Peyer's patch (tissue), 4 donors: ENCODE results near the gene EPHA6. TPM values are rescaled to one million over a fixed set of nuclear protein-coding genes. Genes with fewer than 3 reads are reported as not detected.

Experiments used
- DNase-seq, 3 donors: peaks; one replicate each; pipeline ENCODE4 v3.0.0-alpha.2; 2017 to 2019
- H3K27ac ChIP-seq, 4 donors: fragments of 200-600 bp; sonication (generic); one replicate each; pipeline ENCODE4 v1.5.1; 2016 to 2019
- H3K27me3 ChIP-seq, 2 donors: fragments of 200-600 bp; sonication (generic); one replicate each; pipeline ENCODE4 v1.5.1; 2019
- H3K36me3 ChIP-seq, 3 donors: fragments of 200-600 bp; sonication (generic); one replicate each; pipeline ENCODE4 v1.5.1; 2016 to 2019
- H3K4me1 ChIP-seq, 4 donors: fragments of 200-600 bp; sonication (generic); one replicate each; pipeline ENCODE4 v1.5.1; 2016 to 2019
- H3K4me3 ChIP-seq, 4 donors: fragments of 200-600 bp; sonication (generic); 1 replicate in 3 of 4; 2 replicates in 1 of 4; pipeline ENCODE4 v1.5.1; 2016 to 2019; ENCODE audit warnings: mild to moderate bottlenecking in 1 of 4
- H3K9me3 ChIP-seq, 4 donors: fragments of 200-600 bp; sonication (generic); one replicate each; pipeline ENCODE4 v1.5.1; 2016 to 2019; ENCODE audit warnings: mild to moderate bottlenecking in 1 of 4
- CTCF ChIP-seq, 6 experiments: fragments of 450-650 bp in 4 of 6; fragments of 200-600 bp in 2 of 6; sonication (generic) in 1 of 6; IDR thresholded peaks; one replicate each; pipeline ENCODE4 v1.5.1; 2017 to 2019; ENCODE audit warnings: antibody characterized with exemption in 6 of 6, mild to moderate bottlenecking in 3 of 6, moderate library complexity in 1 of 6
- POLR2A ChIP-seq, 2 donors: fragments of 450-650 bp; IDR thresholded peaks; one replicate each; pipeline ENCODE4 v1.5.1; 2017; ENCODE audit warnings: antibody characterized with exemption in 2 of 2, mild to moderate bottlenecking in 2 of 2, moderate library complexity in 2 of 2
- total RNA-seq, 4 donors: library from RNA; depleted of rRNA; stranded (reverse); fragments of >200 nt; gene quantifications; one replicate each; pipeline ENCODE4 v1.1.0, GENCODE V29; 2016

EPHA6 gene
- total RNA-seq, 4 donors from 2014 or later = 1.7 to 2.1 (median 1.9) TPM; not detected in 1

DNA sequence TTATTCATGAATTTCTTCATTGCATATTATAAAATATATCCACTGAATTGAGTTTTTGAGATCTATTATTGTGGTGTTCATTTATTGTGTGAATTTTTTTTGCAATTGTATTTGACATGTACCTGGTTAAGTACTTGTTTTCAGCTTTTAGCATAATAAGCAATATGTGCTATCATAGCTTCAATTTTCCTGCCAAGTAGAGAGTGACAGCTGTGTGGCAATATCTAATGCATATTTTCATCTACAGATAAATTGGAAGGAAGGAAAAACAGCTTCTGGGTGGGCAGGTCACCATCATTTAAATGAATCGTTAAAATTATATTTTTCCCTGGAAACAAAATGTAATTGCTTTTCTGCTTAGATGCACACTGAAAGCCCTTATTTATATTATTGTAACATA lies 296.9 kb downstream of the EPHA6 start:
- no peak for DNase-seq
- Histone ChIP-seq H3K9me3 (no peaks in the 10 kb centered on the region), H3K27ac (no peak overlapping the region), H3K36me3 (no peaks in the 10 kb centered on the region), H3K4me1 (no peaks in the 10 kb centered on the region), H3K27me3 (no peaks in the 10 kb centered on the region), H3K4me3 (no peak overlapping the region)
- TF ChIP-seq POLR2A (IDR thresholded peaks at IDR 0.05) = no peak

DNA sequence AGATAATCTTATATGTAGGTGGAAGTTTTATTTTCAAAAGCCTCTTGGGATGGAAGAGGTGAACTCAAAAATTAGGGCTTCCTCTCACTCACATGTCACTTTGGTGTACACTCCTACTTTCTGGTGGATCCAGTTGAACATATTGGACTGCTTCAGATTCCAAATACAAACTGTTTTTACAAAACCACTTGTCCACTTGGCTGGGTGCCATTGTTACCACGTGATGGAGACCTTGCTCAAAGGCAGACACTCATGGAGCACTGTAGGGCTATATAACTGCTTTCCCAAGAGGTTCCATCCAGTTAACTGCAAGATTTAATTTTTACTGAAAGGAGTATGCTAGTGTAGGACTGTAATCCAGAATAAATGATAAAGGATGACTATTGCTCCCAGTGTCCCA lies 307.0 kb downstream of the EPHA6 start:
- Histone ChIP-seq H3K27ac (no peak overlapping the region), H3K4me3 (no peak overlapping the region), H3K9me3 (no peaks in the 10 kb centered on the region), H3K27me3 (no peaks in the 10 kb centered on the region), H3K4me1 (no peaks in the 10 kb centered on the region), H3K36me3 (no peaks in the 10 kb centered on the region)
- no peak for TF ChIP-seq CTCF (IDR thresholded peaks at IDR 0.05)
- TF ChIP-seq POLR2A (IDR thresholded peaks at IDR 0.05) = no peak
- no peak for DNase-seq

DNA sequence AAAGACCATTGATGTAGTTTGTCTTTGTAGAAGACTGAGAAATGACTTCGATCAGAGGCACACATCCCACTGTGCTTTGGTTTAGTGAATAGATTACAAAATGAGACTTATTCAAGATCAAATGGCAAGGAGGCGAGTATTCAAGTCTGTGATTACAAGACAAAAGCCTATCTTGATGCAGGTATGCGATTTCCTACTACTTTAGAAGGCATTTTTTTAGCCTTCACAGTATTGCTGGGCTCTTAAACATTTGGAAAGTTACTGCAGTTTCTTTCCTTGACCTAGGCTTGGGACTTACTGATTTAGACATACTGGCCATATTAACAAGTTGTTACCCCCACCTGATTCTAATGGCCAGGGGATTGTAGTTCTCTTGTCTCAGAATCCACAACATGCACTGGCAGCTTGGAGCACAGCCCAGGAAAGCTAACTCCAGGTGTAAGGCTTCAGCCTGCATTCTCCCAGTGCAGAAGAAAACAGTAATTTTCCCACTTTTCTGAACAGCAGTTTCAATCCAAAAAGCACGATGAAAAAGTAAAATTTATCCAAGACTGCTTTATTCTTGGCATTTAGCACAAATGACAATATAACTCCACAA lies 311.6 kb downstream of the EPHA6 start:
- Histone ChIP-seq H3K27me3 (no peaks in the 10 kb centered on the region), H3K27ac (no peak overlapping the region), H3K36me3 (no peaks in the 10 kb centered on the region), H3K9me3 (no peaks in the 10 kb centered on the region), H3K4me1 (no peaks in the 10 kb centered on the region), H3K4me3 (no peak overlapping the region)
- TF ChIP-seq POLR2A (IDR thresholded peaks at IDR 0.05) (no peak), CTCF (IDR thresholded peaks at IDR 0.05) (no peak)
- DNase-seq = no peak

- Histone ChIP-seq H3K9me3 (no peaks in the 10 kb centered on the region), H3K27ac (no peak overlapping the region), H3K4me1 (no peaks in the 10 kb centered on the region), H3K4me3 (no peak overlapping the region), H3K36me3 (no peaks in the 10 kb centered on the region), H3K27me3 (no peaks in the 10 kb centered on the region)
- TF ChIP-seq POLR2A (IDR thresholded peaks at IDR 0.05) = no peak
- TF ChIP-seq CTCF (IDR thresholded peaks at IDR 0.05) = no peak
- no peak for DNase-seq
Measured at GRCh38 chr3:97131476-97131875, 317.1 kb downstream of the EPHA6 start.

- no peak overlapping the region for H3K27ac ChIP-seq
- H3K4me1 ChIP-seq = no peaks in the 10 kb centered on the region
- no peaks in the 10 kb centered on the region for H3K36me3 ChIP-seq
- no peaks in the 10 kb centered on the region for H3K27me3 ChIP-seq
- no peak overlapping the region for H3K4me3 ChIP-seq
- no peaks in the 10 kb centered on the region for H3K9me3 ChIP-seq
- no peak for DNase-seq
- TF ChIP-seq POLR2A (IDR thresholded peaks at IDR 0.05) = no peak
- TF ChIP-seq CTCF (IDR thresholded peaks at IDR 0.05) = no peak
Measured at GRCh38 chr3:97138914-97139541, 324.6 kb downstream of the EPHA6 start.

GRCh38 chr3:97148931-97149330 lies 334.5 kb downstream of the EPHA6 start:
- Histone ChIP-seq H3K4me3 (no peak overlapping the region), H3K27ac (no peak overlapping the region), H3K9me3 (no peaks in the 10 kb centered on the region), H3K27me3 (no peaks in the 10 kb centered on the region), H3K36me3 (no peaks in the 10 kb centered on the region), H3K4me1 (no peaks in the 10 kb centered on the region)
- no peak for DNase-seq
- TF ChIP-seq POLR2A (IDR thresholded peaks at IDR 0.05) (no peak), CTCF (IDR thresholded peaks at IDR 0.05) (no peak)
